ENCODE results near the gene PIP5K1B. TPM values are rescaled to one million over a fixed set of nuclear protein-coding genes. Genes with fewer than 3 reads are reported as not detected.
"Not testable (repeated sequence)": the region's sequence is repeated elsewhere in the genome, so short reads cannot be mapped to it uniquely, and the experiment has no call there.

Gene PIP5K1B
- total RNA-seq, 2 donors from 2014 or later = 3.9 to 7.1 TPM

GRCh38 chr9:69046723-69047122, 341.7 kb downstream of the PIP5K1B start:
- Histone ChIP-seq H3K27ac (peak overlapping the region; percentile 54 to 62), H3K4me1 (ENCODE audit: control insufficient read depth in 1 of 2, low read depth in 2 of 2) (peaks cover 14 to 17% of the 10 kb centered on the region in 2 donors), H3K36me3 (no peaks in the 10 kb centered on the region), H3K9me3 (no peaks in the 10 kb centered on the region), H3K27me3 (replicated peaks; ENCODE audit: insufficient read depth) (no peaks in the 10 kb centered on the region), H3K4me3 (no peak overlapping the region)
- ATAC-seq (ENCODE audit: insufficient number of reproducible peaks, low FRiP score, low read depth) (no peak), DNase-seq (ENCODE audit: low spot score) (no peak)
- no peak for TF ChIP-seq CTCF (IDR thresholded peaks at IDR 0.05)

GRCh38 chr9:69047371-69047770, 342.3 kb downstream of the PIP5K1B start:
- no peaks in the 10 kb centered on the region for H3K9me3 ChIP-seq
- no peaks in the 10 kb centered on the region for H3K36me3 ChIP-seq
- ATAC-seq (ENCODE audit: insufficient number of reproducible peaks, low FRiP score, low read depth) (peak; percentile 79), DNase-seq (ENCODE audit: low spot score) (no peak)
- H3K4me3 ChIP-seq = no peak overlapping the region
- H3K27me3 ChIP-seq (replicated peaks; ENCODE audit: insufficient read depth) = no peaks in the 10 kb centered on the region
- H3K4me1 ChIP-seq (ENCODE audit: control insufficient read depth in 1 of 2, low read depth in 2 of 2) = peaks cover 14 to 17% of the 10 kb centered on the region in 2 donors
- TF ChIP-seq CTCF (IDR thresholded peaks at IDR 0.05) = peak; percentile 21
- H3K27ac ChIP-seq = peak overlapping the region; percentile 54 to 62

GRCh38 chr9:69049094-69049493, 344.1 kb downstream of the PIP5K1B start:
- peaks cover 14 to 17% of the 10 kb centered on the region in 2 donors for H3K4me1 ChIP-seq (ENCODE audit: control insufficient read depth in 1 of 2, low read depth in 2 of 2)
- no peak for TF ChIP-seq CTCF (IDR thresholded peaks at IDR 0.05)
- no peak overlapping the region for H3K27ac ChIP-seq
- no peaks in the 10 kb centered on the region for H3K27me3 ChIP-seq (replicated peaks; ENCODE audit: insufficient read depth)
- no peak for ATAC-seq (ENCODE audit: insufficient number of reproducible peaks, low FRiP score, low read depth)
- H3K36me3 ChIP-seq = no peaks in the 10 kb centered on the region
- DNase-seq (ENCODE audit: low spot score) = no peak
- H3K9me3 ChIP-seq = no peaks in the 10 kb centered on the region
- no peak overlapping the region for H3K4me3 ChIP-seq

- not testable (repeated sequence) for H3K36me3 ChIP-seq; DNase-seq (ENCODE audit: low spot score); H3K27ac ChIP-seq; H3K27me3 ChIP-seq (replicated peaks; ENCODE audit: insufficient read depth); ATAC-seq (ENCODE audit: insufficient number of reproducible peaks, low FRiP score, low read depth); H3K4me3 ChIP-seq; H3K9me3 ChIP-seq
- peaks cover 14 to 29% of the 10 kb centered on the region in 2 donors for H3K4me1 ChIP-seq (ENCODE audit: control insufficient read depth in 1 of 2, low read depth in 2 of 2)
Measured at GRCh38 chr9:69050936-69051335, 345.9 kb downstream of the PIP5K1B start.

- DNase-seq (ENCODE audit: low spot score) = no peak
- Histone ChIP-seq H3K36me3 (no peaks in the 10 kb centered on the region), H3K27me3 (replicated peaks; ENCODE audit: insufficient read depth) (no peaks in the 10 kb centered on the region), H3K27ac (no peak overlapping the region), H3K4me3 (no peak overlapping the region), H3K4me1 (ENCODE audit: control insufficient read depth in 1 of 2, low read depth in 2 of 2) (peaks cover 0 to 18% of the 10 kb centered on the region in 2 donors), H3K9me3 (no peaks in the 10 kb centered on the region)
- no peak for ATAC-seq (ENCODE audit: insufficient number of reproducible peaks, low FRiP score, low read depth)
- no peak for TF ChIP-seq CTCF (IDR thresholded peaks at IDR 0.05)
Measured at GRCh38 chr9:69054989-69055388, 349.9 kb downstream of the PIP5K1B start.

GRCh38 chr9:69056191-69056815, 351.3 kb downstream of the PIP5K1B start:
- DNase-seq (ENCODE audit: low spot score) (no peak), ATAC-seq (ENCODE audit: insufficient number of reproducible peaks, low FRiP score, low read depth) (no peak)
- no peak overlapping the region for H3K27ac ChIP-seq
- H3K9me3 ChIP-seq = no peaks in the 10 kb centered on the region
- TF ChIP-seq CTCF (IDR thresholded peaks at IDR 0.05) = no peak
- no peaks in the 10 kb centered on the region for H3K36me3 ChIP-seq
- no peaks in the 10 kb centered on the region for H3K27me3 ChIP-seq (replicated peaks; ENCODE audit: insufficient read depth)
- no peak overlapping the region for H3K4me3 ChIP-seq
- H3K4me1 ChIP-seq (ENCODE audit: control insufficient read depth in 1 of 2, low read depth in 2 of 2) = peaks cover 0 to 18% of the 10 kb centered on the region in 2 donors
